Keratinocyte (primary cell): Measurements from ENCODE around the gene PYGM. TPM values are rescaled to one million over a fixed set of nuclear protein-coding genes. Genes with fewer than 3 reads are reported as not detected.

Experiments used
- DNase-seq: peaks from one replicate; pipeline ENCODE4 v3.0.0-alpha.2; 2011; ENCODE audit warnings: low read depth, missing footprints, low spot score
- FAIRE-seq: peaks from 2 replicates; lab custom pipeline; 2011; peaks lifted over from hg19 to GRCh38; lab: Jason Lieb, UNC
- H2AFZ ChIP-seq: 2 replicates; pipeline ENCODE4 v1.6.0; 2012; ENCODE audit warnings: low read length, control low read depth, inconsistent platforms; ENCODE audit not compliant: control insufficient read depth
- H3K27ac ChIP-seq: 2 replicates; pipeline ENCODE4 v1.5.1; 2011; ENCODE audit warnings: low read length; ENCODE audit not compliant: control insufficient read depth, insufficient read depth
- H3K27me3 ChIP-seq: 3 replicates; pipeline ENCODE4 v1.6.0; 2011; ENCODE audit warnings: low read length; ENCODE audit not compliant: control insufficient read depth, insufficient read depth; ENCODE audit errors: extremely low read depth
- H3K36me3 ChIP-seq, 2 experiments: 2 replicates in 1 of 2; 3 replicates in 1 of 2; pipeline ENCODE4 v1.5.1; 2011; ENCODE audit warnings: low read length in 2 of 2, mild to moderate bottlenecking in 1 of 2; ENCODE audit not compliant: control insufficient read depth in 2 of 2, insufficient read depth in 2 of 2; ENCODE audit errors: extremely low read depth in 1 of 2
- H3K4me1 ChIP-seq: 3 replicates; pipeline ENCODE4 v1.5.1; 2011; ENCODE audit warnings: low read length; ENCODE audit not compliant: control insufficient read depth, insufficient read depth; ENCODE audit errors: extremely low read depth
- H3K4me2 ChIP-seq: 3 replicates; pipeline ENCODE4 v1.6.0; 2011; ENCODE audit warnings: low read depth, low read length; ENCODE audit not compliant: control insufficient read depth, insufficient read depth; ENCODE audit errors: extremely low read depth
- H3K4me3 ChIP-seq, 3 experiments: fragments of 200-600 bp in 1 of 3; sonication (generic) in 1 of 3; 2 replicates in 2 of 3; 3 replicates in 1 of 3; pipeline ENCODE4 v1.5.1; 2011 to 2016; ENCODE audit warnings: low read length in 3 of 3, mild to moderate bottlenecking in 3 of 3, control low read depth in 2 of 3, inconsistent platforms in 1 of 3, low read depth in 1 of 3, mixed read lengths in 1 of 3, mixed run types in 1 of 3, moderate library complexity in 1 of 3; ENCODE audit not compliant: control insufficient read depth in 2 of 3, insufficient read depth in 2 of 3; ENCODE audit errors: extremely low read depth in 1 of 3
- H3K79me2 ChIP-seq: 2 replicates; pipeline ENCODE4 v1.6.0; 2012; ENCODE audit warnings: low read length; ENCODE audit not compliant: control insufficient read depth, insufficient read depth
- H3K9ac ChIP-seq: 3 replicates; pipeline ENCODE4 v1.6.0; 2011; ENCODE audit warnings: low read length; ENCODE audit not compliant: control insufficient read depth, insufficient read depth; ENCODE audit errors: extremely low read depth
- H3K9me1 ChIP-seq: 3 replicates; pipeline ENCODE4 v1.6.0; 2011; ENCODE audit warnings: low read length; ENCODE audit not compliant: control insufficient read depth, insufficient read depth; ENCODE audit errors: extremely low read depth
- H3K9me3 ChIP-seq: 2 replicates; pipeline ENCODE4 v1.5.1; 2012; ENCODE audit warnings: low read depth, low read length; ENCODE audit not compliant: control insufficient read depth
- H4K20me1 ChIP-seq: 3 replicates; pipeline ENCODE4 v1.6.0; 2011; ENCODE audit warnings: low read length; ENCODE audit not compliant: control insufficient read depth, insufficient read depth; ENCODE audit errors: extremely low read depth
- EZH2 ChIP-seq: IDR thresholded peaks from one replicate; pipeline ENCODE4 v1.6.1; 2012; ENCODE audit warnings: inconsistent platforms, mild to moderate bottlenecking, low read length, moderate library complexity
- dilution Hi-C: fragments of 300-500 bp; cut with MboI; formaldehyde crosslinking; loops from one replicate; pipeline ENCODE4 v1.7.0; 2020; ENCODE audit warnings: low sequenced_read_pairs; ENCODE audit not compliant: extremely low pct_ligation_motif_present
- polyA plus RNA-seq, 5 experiments: library from polyadenylated mRNA; depleted of rRNA in 3 of 5; stranded (reverse) in 3 of 5; stranded (forward) in 1 of 5; unstranded in 1 of 5; fragments of >200 nt; gene quantifications; 1 replicate in 1 of 5; 2 replicates in 3 of 5; 3 replicates in 1 of 5; pipeline versions ENCODE4 v1.2.1 to v1.2.3, GENCODE V29; 2011 to 2012; ENCODE audit warnings: missing spikeins in 2 of 5, low read depth in 1 of 5, low replicate concordance in 1 of 5
- TF ChIP-seq, protein P1 (sequence below), 3 experiments: IDR thresholded peaks in 1 of 3; conservative IDR thresholded peaks in 1 of 3; optimal IDR thresholded peaks in 1 of 3; 2 replicates in 2 of 3; 3 replicates in 1 of 3; pipeline versions ENCODE3 to v1.5.1; 2011; ENCODE audit warnings: low read length in 3 of 3, mild to moderate bottlenecking in 3 of 3, moderate library complexity in 2 of 3, control low read depth in 1 of 3, inconsistent platforms in 1 of 3; ENCODE audit not compliant: insufficient read depth in 2 of 3; ENCODE audit errors: extremely low read depth in 1 of 3

Gene PYGM
- polyA plus RNA-seq, 1 donor (not counting 4 experiments of a cell fraction or from before 2014, with no cell fraction given) = 0.05 TPM

DNA sequence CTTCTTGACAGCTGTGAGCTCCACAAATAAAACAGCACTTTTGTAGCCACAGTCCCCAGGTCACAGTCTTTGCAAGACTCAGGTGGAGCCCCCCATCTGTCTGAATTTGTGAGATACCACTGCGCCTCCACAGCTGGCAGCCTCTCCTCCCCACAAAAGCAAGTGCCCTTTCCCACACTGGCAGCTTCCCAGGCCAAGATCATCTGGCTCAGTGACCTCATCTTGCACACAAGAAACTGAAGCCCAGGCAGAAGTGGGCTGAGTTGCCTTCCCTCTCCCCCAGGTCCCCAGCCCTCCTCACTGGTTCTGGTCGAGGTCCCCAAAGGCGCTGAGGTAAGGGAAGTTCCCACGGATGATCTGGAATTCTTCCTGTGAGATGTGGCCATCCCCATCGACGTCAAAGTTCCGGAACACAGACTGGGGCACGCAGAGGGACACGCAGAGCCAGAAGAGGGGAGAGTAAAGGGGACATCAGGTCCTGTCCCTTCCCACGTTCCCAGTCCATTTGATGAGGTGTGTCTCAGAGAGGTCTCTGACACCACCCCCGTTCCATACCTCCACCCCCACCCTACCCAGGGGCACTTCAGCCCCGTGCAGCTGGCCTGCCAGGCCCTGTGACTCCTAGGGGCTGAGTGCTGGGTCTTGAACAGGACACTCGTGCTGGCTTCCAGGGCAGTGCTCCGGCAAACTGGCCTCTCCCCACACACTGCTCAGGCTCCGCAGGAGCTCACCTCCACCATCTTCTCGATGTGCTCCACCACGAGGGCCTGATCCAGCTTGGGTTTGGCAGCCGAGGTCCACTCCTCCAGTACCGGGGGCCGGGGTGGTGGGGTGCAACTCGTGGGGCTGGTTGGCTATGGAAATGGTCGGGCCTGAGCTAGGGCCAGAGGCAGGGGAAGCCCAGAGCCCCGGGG is 24.7 kb downstream of the PYGM start:
- Histone ChIP-seq H4K20me1 (no peaks in the 10 kb centered on the region), H3K4me3 (no peak overlapping the region), H2AFZ (no peak overlapping the region), H3K9ac (no peak overlapping the region), H3K9me1 (no peaks in the 10 kb centered on the region), H3K27ac (no peak overlapping the region), H3K4me2 (no peak overlapping the region), H3K36me3 (no peaks in the 10 kb centered on the region), H3K79me2 (no peaks in the 10 kb centered on the region), H3K9me3 (no peaks in the 10 kb centered on the region), H3K4me1 (no peaks in the 10 kb centered on the region), H3K27me3 (peaks cover 28% of the 10 kb centered on the region)
- TF ChIP-seq, protein P1, sequence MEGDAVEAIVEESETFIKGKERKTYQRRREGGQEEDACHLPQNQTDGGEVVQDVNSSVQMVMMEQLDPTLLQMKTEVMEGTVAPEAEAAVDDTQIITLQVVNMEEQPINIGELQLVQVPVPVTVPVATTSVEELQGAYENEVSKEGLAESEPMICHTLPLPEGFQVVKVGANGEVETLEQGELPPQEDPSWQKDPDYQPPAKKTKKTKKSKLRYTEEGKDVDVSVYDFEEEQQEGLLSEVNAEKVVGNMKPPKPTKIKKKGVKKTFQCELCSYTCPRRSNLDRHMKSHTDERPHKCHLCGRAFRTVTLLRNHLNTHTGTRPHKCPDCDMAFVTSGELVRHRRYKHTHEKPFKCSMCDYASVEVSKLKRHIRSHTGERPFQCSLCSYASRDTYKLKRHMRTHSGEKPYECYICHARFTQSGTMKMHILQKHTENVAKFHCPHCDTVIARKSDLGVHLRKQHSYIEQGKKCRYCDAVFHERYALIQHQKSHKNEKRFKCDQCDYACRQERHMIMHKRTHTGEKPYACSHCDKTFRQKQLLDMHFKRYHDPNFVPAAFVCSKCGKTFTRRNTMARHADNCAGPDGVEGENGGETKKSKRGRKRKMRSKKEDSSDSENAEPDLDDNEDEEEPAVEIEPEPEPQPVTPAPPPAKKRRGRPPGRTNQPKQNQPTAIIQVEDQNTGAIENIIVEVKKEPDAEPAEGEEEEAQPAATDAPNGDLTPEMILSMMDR (optimal IDR thresholded peaks at IDR 0.05 in 1 of 3, IDR thresholded peaks at IDR 0.05 in 1 of 3, conservative IDR thresholded peaks at IDR 0.05 in 1 of 3; ENCODE audit: extremely low read depth in 1 of 3, insufficient read depth in 2 of 3, low read length in 3 of 3) = no peak
- no peak for TF ChIP-seq EZH2
- DNase-seq = no peak
- no peak for FAIRE-seq
- dilution Hi-C loops = no loop called here

DNA sequence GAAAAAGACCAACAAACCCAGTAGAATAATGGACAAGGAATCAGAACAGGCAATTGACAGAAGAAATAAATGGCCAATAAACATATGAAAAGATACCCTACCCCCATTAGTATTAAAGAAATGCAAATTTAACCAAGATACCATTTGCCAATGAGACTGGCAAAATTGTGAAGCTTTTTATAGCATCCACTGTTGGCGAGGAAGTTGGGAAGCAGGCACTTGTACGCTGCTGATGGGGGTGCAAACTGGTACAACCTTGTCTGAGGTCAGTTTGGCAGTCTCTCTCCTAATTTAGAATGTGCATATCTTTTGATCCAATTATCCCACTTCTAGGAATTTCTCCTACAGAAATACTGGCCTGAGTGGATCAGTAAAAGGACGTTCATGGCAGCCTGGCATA is 28.2 kb downstream of the PYGM start:
- H3K9ac ChIP-seq = no peak overlapping the region
- H3K36me3 ChIP-seq = no peaks in the 10 kb centered on the region
- H3K27me3 ChIP-seq = peaks cover 18% of the 10 kb centered on the region
- H3K4me1 ChIP-seq = no peaks in the 10 kb centered on the region
- no peaks in the 10 kb centered on the region for H3K9me3 ChIP-seq
- TF ChIP-seq EZH2 = no peak
- H3K27ac ChIP-seq = no peak overlapping the region
- H3K4me2 ChIP-seq = no peak overlapping the region
- H2AFZ ChIP-seq = no peak overlapping the region
- DNase-seq = no peak
- FAIRE-seq = no peak
- no peaks in the 10 kb centered on the region for H3K79me2 ChIP-seq
- H4K20me1 ChIP-seq = no peaks in the 10 kb centered on the region
- dilution Hi-C loops = no loop called here
- no peaks in the 10 kb centered on the region for H3K9me1 ChIP-seq
- H3K4me3 ChIP-seq = no peak overlapping the region
